Panc1 (cell line): ENCODE measurements around the gene AKAP13. TPM values are rescaled to one million over a fixed set of nuclear protein-coding genes. Genes with fewer than 3 reads are reported as not detected.

Experiments
- ATAC-seq: fragments of 200-7000 bp; cut with Tn5 transposase; 2 replicates; pipeline ENCODE4 v1.9.1; 2020; ENCODE audit warnings: mild to moderate bottlenecking, moderate library complexity
- BruUV-seq: library from RNA; stranded (reverse); fragments of 400-500 nt; replicated peaks from 2 replicates; lab custom pipeline; 2021; lab: Mats Ljungman, UMichigan
- CTCF ChIA-PET: fragments of 300-600 bp; sonication (Branson Sonifier 250); formaldehyde crosslinking; loops from one replicate; lab custom pipeline; 2022; ENCODE audit warnings: antibody characterized with exemption; lab: Charles Lee
- POLR2A ChIA-PET: fragments of 300-600 bp; sonication (Branson Sonifier 250); formaldehyde crosslinking; loops from one replicate; lab custom pipeline; 2022; ENCODE audit warnings: antibody characterized with exemption; lab: Charles Lee
- DNase-seq: peaks from one replicate; pipeline ENCODE4 v3.0.0-alpha.2; 2010; ENCODE audit warnings: low read depth, low spot score
- H3K27ac ChIP-seq: 2 replicates; pipeline ENCODE4 v1.5.1; 2011; ENCODE audit warnings: mild to moderate bottlenecking, low read length, inconsistent platforms
- H3K27me3 ChIP-seq: fragments of 200-500 bp; sonication (Bioruptor generic); 2 replicates; pipeline ENCODE4 v1.6.0; 2014; ENCODE audit warnings: low read length, inconsistent platforms; ENCODE audit not compliant: control insufficient read depth, insufficient read depth
- H3K36me3 ChIP-seq: fragments of 200-500 bp; sonication (Bioruptor generic); 2 replicates; pipeline ENCODE4 v1.5.1; 2014; ENCODE audit warnings: inconsistent platforms, mild to moderate bottlenecking, low read length, moderate library complexity; ENCODE audit not compliant: control insufficient read depth, insufficient read depth
- H3K4me1 ChIP-seq: 2 replicates; pipeline ENCODE4 v1.5.1; 2011; ENCODE audit warnings: inconsistent platforms, mild to moderate bottlenecking, low read length, moderate library complexity; ENCODE audit not compliant: control insufficient read depth, insufficient read depth
- H3K4me3 ChIP-seq, 2 experiments: 2 replicates each; pipeline ENCODE4 v1.5.1; 2011 to 2012; ENCODE audit warnings: low read depth in 2 of 2, low read length in 2 of 2, mild to moderate bottlenecking in 2 of 2, inconsistent platforms in 1 of 2, moderate library complexity in 1 of 2
- H3K9me3 ChIP-seq: fragments of 200-500 bp; sonication (Bioruptor generic); 2 replicates; pipeline ENCODE4 v1.5.1; 2014; ENCODE audit warnings: low read depth, mild to moderate bottlenecking, inconsistent platforms, low read length, moderate library complexity; ENCODE audit not compliant: control insufficient read depth, insufficient read depth
- POLR2AphosphoS5 ChIP-seq: IDR thresholded peaks from 2 replicates; pipeline ENCODE4 v1.6.1; 2012; ENCODE audit warnings: mild to moderate bottlenecking, low read depth, low read length, moderate library complexity
- REST ChIP-seq, 2 experiments: IDR thresholded peaks; 2 replicates each; pipeline ENCODE4 v1.6.1; 2011 to 2012; ENCODE audit warnings: low read depth in 2 of 2, control low read depth in 1 of 2, low read length in 1 of 2, mild to moderate bottlenecking in 1 of 2, moderate library complexity in 1 of 2; ENCODE audit not compliant: insufficient read depth in 1 of 2
- SIN3A ChIP-seq: IDR thresholded peaks from 2 replicates; pipeline ENCODE4 v1.6.1; 2012; ENCODE audit warnings: low read depth, mild to moderate bottlenecking, low read length, moderate library complexity, borderline replicate concordance; ENCODE audit not compliant: insufficient read depth
- TCF7L2 ChIP-seq: IDR thresholded peaks from 2 replicates; pipeline ENCODE4 v1.6.1; 2011; ENCODE audit warnings: mild to moderate bottlenecking, low read depth, low read length, inconsistent platforms
- in situ Hi-C: cut with HindIII; loops from 2 replicates; pipeline ENCODE4 v1.10.0; 2016; ENCODE audit warnings: low sequenced_read_pairs, low pct_unique_long_range_greater_than_20kb
- intact Hi-C: fragments of 100-400 bp; cut with micrococcal nuclease; formaldehyde crosslinking; loops from one replicate; pipeline ENCODE4 v1.10.0; 2022; ENCODE audit not compliant: unreplicated experiment
- total RNA-seq: library from RNA; stranded (reverse); gene quantifications from one replicate; pipeline ENCODE4 v1.2.1, GENCODE V29; 2021; ENCODE audit not compliant: unreplicated experiment
- TF ChIP-seq, protein P1 (sequence below): fragments of 450-650 bp; IDR thresholded peaks from 2 replicates; pipeline ENCODE4 v1.5.1; 2017; ENCODE audit warnings: mild to moderate bottlenecking

Gene AKAP13
- total RNA-seq, 1 experiment from 2014 or later = 94.2 TPM

- Histone ChIP-seq H3K4me1 (peaks cover 13% of the 10 kb centered on the region), H3K36me3 (no peaks in the 10 kb centered on the region), H3K9me3 (no peaks in the 10 kb centered on the region), H3K27ac (no peak overlapping the region), H3K27me3 (no peaks in the 10 kb centered on the region), H3K4me3 (no peak overlapping the region)
- in situ Hi-C loops (no loop called here), intact Hi-C loops (no loop called here)
- no peak for DNase-seq
- TF ChIP-seq SIN3A (no peak), TCF7L2 (no peak), POLR2AphosphoS5 (no peak), REST (IDR thresholded peaks at IDR 0.05; ENCODE audit: insufficient read depth in 1 of 2, low read depth in 2 of 2, low read length in 1 of 2) (no peak)
- TF ChIP-seq, protein P1, sequence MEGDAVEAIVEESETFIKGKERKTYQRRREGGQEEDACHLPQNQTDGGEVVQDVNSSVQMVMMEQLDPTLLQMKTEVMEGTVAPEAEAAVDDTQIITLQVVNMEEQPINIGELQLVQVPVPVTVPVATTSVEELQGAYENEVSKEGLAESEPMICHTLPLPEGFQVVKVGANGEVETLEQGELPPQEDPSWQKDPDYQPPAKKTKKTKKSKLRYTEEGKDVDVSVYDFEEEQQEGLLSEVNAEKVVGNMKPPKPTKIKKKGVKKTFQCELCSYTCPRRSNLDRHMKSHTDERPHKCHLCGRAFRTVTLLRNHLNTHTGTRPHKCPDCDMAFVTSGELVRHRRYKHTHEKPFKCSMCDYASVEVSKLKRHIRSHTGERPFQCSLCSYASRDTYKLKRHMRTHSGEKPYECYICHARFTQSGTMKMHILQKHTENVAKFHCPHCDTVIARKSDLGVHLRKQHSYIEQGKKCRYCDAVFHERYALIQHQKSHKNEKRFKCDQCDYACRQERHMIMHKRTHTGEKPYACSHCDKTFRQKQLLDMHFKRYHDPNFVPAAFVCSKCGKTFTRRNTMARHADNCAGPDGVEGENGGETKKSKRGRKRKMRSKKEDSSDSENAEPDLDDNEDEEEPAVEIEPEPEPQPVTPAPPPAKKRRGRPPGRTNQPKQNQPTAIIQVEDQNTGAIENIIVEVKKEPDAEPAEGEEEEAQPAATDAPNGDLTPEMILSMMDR = no peak
- CTCF ChIA-PET = interaction anchor here (0.8 kb wide), 1 partner anchor 93 kb away, joined by 3 read pairs; no protein-coding TSS in a partner anchor
- BruUV-seq = no TSS peak
- no peak for ATAC-seq
- POLR2A ChIA-PET = no interaction called here
Observed at GRCh38 chr15:85424154-85424553, 43.8 kb downstream of the AKAP13 start.

DNA sequence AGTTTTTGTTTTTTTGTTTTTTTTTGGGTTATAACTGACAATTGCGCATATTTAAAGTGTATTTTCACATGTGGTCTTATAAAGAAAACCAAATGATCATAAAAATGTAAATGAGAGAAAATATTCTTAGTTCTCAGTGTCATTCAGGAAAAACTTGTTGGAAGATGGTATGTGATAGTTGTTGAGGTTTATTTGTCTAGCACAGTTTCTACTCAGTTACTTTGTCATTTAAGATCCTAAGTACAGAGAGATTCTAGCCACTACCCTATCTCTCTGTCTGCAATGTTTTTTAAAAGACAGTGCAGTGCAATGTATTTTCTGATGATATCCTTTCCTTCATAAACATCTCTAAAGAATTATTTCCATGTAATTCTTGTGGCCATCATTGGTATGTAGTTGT, 46.1 kb downstream of the AKAP13 start:
- in situ Hi-C loops = no loop called here
- H3K27ac ChIP-seq = no peak overlapping the region
- intact Hi-C loops = no loop called here
- TF ChIP-seq POLR2AphosphoS5 = no peak
- no peak for TF ChIP-seq REST (IDR thresholded peaks at IDR 0.05; ENCODE audit: insufficient read depth in 1 of 2, low read depth in 2 of 2, low read length in 1 of 2)
- no peak for TF ChIP-seq SIN3A
- TF ChIP-seq, protein P1 = no peak
- TF ChIP-seq TCF7L2 = no peak
- BruUV-seq = TSS peak; percentile 4
- peaks cover 17% of the 10 kb centered on the region for H3K4me1 ChIP-seq
- ChIA-PET POLR2A (no interaction called here), CTCF (no interaction called here)
- H3K27me3 ChIP-seq = no peaks in the 10 kb centered on the region
- no peaks in the 10 kb centered on the region for H3K9me3 ChIP-seq
- no peak overlapping the region for H3K4me3 ChIP-seq
- H3K36me3 ChIP-seq = no peaks in the 10 kb centered on the region
- no peak for ATAC-seq
- DNase-seq = no peak
